WTC11 (cell line): ENCODE data around the gene UFL1.

Source experiments
- RORB ChIP-seq: fragments of 250-450 bp; sonication (Bioruptor Pico); IDR thresholded peaks from 2 replicates; pipeline ENCODE4 v1.9.0; 2021; ENCODE audit warnings: mild to moderate bottlenecking
- SP1 ChIP-seq: sonication (generic); formaldehyde crosslinking; conservative IDR thresholded peaks from 2 replicates; pipeline ENCODE4 v1.8.1; 2022; ENCODE audit warnings: missing genetic modification reagents

DNA sequence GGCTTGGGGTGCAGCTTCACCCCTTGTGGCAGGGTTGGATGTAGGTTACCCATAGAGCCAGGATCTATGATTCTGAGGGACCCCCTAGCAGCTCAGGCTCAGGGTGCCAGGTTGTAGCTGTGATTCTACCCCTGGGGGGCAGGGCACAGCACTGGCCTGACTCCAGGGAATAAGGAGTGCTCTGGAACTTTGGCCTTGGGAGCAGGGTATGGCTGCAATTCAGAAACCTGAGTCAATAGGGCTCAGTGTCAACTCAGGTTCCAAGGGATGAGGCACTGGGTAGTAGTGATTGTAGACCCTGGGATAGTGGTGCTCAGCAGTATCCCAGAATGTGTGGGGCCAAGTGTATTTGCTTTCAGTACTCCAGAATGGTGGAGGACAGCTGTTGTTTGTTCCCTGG is 49.9 kb downstream of the UFL1 start:
- TF ChIP-seq RORB (CRISPR knock-in tag) (no peak), SP1 (no peak)
